Stimulated activated naive B cell treated with anti-CD40 and anti-IgM and Interleukin-4, amounts not matched to agents 10 μg/mL and 1 μg/mL and 100 μg/mL, for 72 hours (primary cell): ENCODE results near the gene TMEM35B.
"Not testable (repeated sequence)": the region's sequence is repeated elsewhere in the genome, so short reads cannot be mapped to it uniquely, and the experiment has no call there.

Source experiments
- ATAC-seq, 2 donors: fragments of 150-1000 bp; cut with Tn5 transposase; replicated peaks; 2 replicates each; pipeline ENCODE4 v1.10.0; 2021; ENCODE audit warnings: moderate library complexity in 1 of 2
- DNase-seq: peaks from one replicate; pipeline ENCODE4 v3.0.0; 2021
- H3K27ac Mint-ChIP-seq: one replicate; pipeline ENCODE4 v1.8.0; 2022; ENCODE audit warnings: mild to moderate bottlenecking, mixed read lengths
- H3K27me3 Mint-ChIP-seq, 2 donors: one replicate each; pipeline ENCODE4 v1.8.0; 2022; ENCODE audit warnings: mixed read lengths in 2 of 2
- H3K36me3 Mint-ChIP-seq, 2 donors: one replicate each; pipeline ENCODE4 v1.8.0; 2022; ENCODE audit warnings: mixed read lengths in 2 of 2, mild to moderate bottlenecking in 1 of 2
- H3K4me1 Mint-ChIP-seq, 2 donors: one replicate each; pipeline ENCODE4 v1.8.0; 2022; ENCODE audit warnings: mixed read lengths in 2 of 2, mild to moderate bottlenecking in 1 of 2
- H3K4me3 Mint-ChIP-seq, 2 donors: one replicate each; pipeline ENCODE4 v1.8.0; 2022; ENCODE audit warnings: mild to moderate bottlenecking in 2 of 2, mixed read lengths in 2 of 2, moderate library complexity in 1 of 2
- H3K9me3 Mint-ChIP-seq, 2 donors: one replicate each; pipeline ENCODE4 v1.8.0; 2022; ENCODE audit warnings: mixed read lengths in 2 of 2, mild to moderate bottlenecking in 1 of 2

The TMEM35B gene

DNA sequence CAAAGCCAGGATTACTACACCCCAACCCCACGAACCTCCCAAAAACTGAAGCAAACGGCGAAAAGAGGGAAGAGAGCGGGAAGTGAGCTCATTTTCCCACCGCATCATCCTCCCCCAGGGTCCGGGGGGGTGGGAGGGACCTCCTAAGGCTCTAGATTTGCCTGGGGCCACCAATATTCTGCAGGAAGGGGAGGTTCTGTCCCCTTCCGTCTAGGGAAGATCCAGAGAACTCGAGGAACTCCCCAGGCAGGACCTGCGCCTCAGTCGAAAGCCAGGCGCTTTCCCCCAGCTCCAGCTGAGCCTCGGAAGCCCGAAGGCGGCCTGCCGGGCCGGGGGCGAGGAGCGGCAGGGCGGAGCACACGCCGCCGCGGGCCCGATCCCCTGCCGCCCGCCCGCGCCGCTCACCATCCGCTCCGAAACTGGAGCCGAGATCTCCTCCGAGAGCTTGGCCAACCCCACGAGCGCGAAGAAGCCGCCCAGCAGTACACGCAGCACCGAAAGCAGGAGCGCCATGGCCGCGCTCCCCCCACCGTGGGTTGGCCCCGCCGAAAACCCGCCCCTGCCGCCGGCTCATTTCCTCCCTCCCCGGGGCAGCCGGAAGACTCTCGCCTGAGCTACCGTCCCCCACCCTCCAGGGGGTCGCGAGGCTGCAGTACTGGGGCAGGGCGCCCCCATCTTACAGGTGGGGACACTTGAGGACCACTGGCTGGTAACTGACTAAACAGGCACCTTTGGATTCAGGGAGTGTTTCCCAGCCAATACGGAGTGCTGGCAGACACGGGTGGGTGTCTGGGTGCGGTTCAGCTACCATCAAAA lies at the start of gene TMEM35B:
Gene TMEM35B (minus strand): TSS at position 555 of the 816 bp plus-strand sequence. CDS start 42 bp downstream, at position 513.
- peaks cover 9 to 26% of the 10 kb centered on the region in 2 donors for H3K36me3 Mint-ChIP-seq
- ATAC-seq (peak; percentile 84 to 87), DNase-seq (peak; percentile 69)
- H3K27me3 Mint-ChIP-seq = no peaks in the 10 kb centered on the region
- H3K27ac Mint-ChIP-seq = peak within 1 kb of the TSS; percentile 97
- peak within 1 kb of the TSS; percentile 92 for H3K4me3 Mint-ChIP-seq
- H3K9me3 Mint-ChIP-seq = no peaks in the 10 kb centered on the region
- H3K4me1 Mint-ChIP-seq = peaks cover 30 to 47% of the 10 kb centered on the region in 2 donors

DNA sequence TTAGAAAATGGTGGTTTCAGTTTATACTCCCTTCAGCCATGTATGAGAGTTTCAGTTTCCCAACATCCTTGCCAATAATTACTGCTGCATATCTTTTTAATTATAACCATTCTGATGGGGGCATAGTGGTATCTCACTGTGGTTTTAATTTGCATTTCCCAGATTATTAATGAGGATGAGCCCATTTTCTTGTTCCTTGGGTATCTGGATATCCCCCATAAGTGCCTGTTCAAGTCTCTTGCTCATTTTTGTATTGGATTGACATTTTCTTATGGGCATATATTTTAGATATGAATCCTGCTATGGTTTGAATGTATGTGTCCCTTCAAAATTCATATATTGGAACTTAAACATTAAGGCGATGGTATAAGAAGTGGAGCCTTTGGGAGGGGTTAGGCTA lies 48.2 kb upstream of the TMEM35B start:
- H3K4me3 Mint-ChIP-seq = no peak overlapping the region
- no peaks in the 10 kb centered on the region for H3K9me3 Mint-ChIP-seq
- DNase-seq = no peak
- H3K27ac Mint-ChIP-seq = no peak overlapping the region
- peaks cover 5 to 19% of the 10 kb centered on the region in 2 donors for H3K4me1 Mint-ChIP-seq
- no peak for ATAC-seq
- no peaks in the 10 kb centered on the region for H3K27me3 Mint-ChIP-seq
- H3K36me3 Mint-ChIP-seq = peaks cover 8 to 20% of the 10 kb centered on the region in 2 donors

DNA sequence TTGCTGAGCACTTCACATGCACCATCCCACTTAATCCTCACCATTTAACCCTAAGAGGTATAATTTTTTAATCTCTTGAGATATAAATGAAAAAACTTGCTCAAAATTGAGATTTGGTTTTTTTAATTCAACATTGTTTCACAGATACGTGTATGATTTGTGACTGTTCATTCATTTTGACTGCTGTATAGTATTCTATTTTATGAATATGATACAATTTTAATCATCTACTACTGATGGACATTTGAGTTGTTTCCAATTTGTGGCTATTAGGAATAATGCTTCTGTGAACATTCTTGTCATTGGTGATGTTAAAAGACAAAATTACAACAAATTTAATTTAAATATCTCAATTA lies 47.2 kb upstream of the TMEM35B start:
- peaks cover 8 to 25% of the 10 kb centered on the region in 2 donors for H3K4me1 Mint-ChIP-seq
- H3K9me3 Mint-ChIP-seq = peaks cover 0 to 3% of the 10 kb centered on the region in 2 donors
- peak overlapping the region; percentile 21 to 100 for H3K4me3 Mint-ChIP-seq
- no peak overlapping the region for H3K27ac Mint-ChIP-seq
- ATAC-seq = no peak
- H3K27me3 Mint-ChIP-seq = no peaks in the 10 kb centered on the region
- peaks cover 12 to 26% of the 10 kb centered on the region in 2 donors for H3K36me3 Mint-ChIP-seq
- DNase-seq = no peak

DNA sequence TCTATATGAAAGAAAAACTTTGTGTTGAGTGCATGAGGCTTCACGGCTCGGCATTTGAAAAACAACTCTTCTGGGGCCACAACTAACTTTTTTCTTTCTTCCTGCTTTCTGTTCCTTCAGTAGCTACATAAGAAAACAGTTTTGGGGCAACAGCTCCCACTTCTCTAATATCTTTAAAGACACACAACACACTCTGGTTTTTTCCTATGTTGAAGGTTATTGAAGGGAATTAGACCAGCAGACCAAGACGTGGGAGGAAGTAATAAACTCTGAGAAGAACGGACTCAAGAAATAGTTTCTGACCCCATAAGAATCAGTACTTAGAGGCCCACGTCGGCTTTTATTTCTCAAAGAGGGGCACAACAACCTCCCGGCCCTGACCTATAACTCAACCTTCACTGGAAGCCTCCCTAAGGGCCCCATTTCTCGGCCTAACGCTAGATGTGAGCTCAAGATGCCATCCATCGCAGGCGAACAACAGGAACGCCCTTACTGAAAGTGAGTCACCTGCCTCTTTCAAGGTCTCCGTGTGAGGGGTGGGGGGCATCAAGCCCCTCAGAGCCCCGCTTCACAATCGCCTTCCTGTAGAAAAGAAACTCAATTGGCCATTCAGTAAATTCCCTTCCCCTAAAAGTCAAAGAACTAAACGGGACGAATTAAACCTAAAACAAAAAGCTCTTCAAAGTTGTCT lies 45.8 kb upstream of the TMEM35B start:
- Mint-ChIP-seq H3K36me3 (peaks cover 21 to 34% of the 10 kb centered on the region in 2 donors), H3K4me3 (peak overlapping the region; percentile 100), H3K27me3 (no peaks in the 10 kb centered on the region)

DNA sequence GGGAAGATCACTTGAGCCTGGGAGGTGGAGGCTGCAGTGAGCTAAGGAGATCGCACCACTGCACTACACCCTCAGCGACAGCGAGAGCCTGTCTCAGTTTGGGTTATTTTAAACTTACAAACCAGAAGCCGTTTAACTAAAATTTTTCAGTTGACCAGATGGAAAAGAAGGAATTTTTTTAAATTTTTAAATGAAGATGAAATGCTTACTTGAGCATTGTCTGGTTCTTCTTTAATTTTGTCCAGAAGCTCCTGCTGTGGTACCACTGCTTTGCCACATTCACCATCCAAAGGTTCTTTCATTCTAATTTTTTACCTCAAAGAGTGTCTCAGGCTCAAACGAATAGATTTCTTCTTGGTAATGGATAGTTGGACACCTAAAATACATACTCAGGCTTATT lies 45.2 kb upstream of the TMEM35B start:
- Mint-ChIP-seq H3K27me3 (no peaks in the 10 kb centered on the region), H3K27ac (peak overlapping the region; percentile 99), H3K4me3 (peak overlapping the region; percentile 100), H3K4me1 (peaks cover 17 to 41% of the 10 kb centered on the region in 2 donors), H3K36me3 (peaks cover 24 to 39% of the 10 kb centered on the region in 2 donors), H3K9me3 (peaks cover 0 to 3% of the 10 kb centered on the region in 2 donors)
- ATAC-seq = peak in 1 of 2 donors; percentile 6
- DNase-seq = no peak

More for the DNA sequence above, 45.8 kb upstream of the TMEM35B start:
- DNase-seq (peak; percentile 54), ATAC-seq (peak; percentile 75 to 82)
- Mint-ChIP-seq H3K4me1 (peaks cover 15 to 35% of the 10 kb centered on the region in 2 donors), H3K9me3 (peaks cover 0 to 3% of the 10 kb centered on the region in 2 donors), H3K27ac (peak overlapping the region; percentile 99)

DNA sequence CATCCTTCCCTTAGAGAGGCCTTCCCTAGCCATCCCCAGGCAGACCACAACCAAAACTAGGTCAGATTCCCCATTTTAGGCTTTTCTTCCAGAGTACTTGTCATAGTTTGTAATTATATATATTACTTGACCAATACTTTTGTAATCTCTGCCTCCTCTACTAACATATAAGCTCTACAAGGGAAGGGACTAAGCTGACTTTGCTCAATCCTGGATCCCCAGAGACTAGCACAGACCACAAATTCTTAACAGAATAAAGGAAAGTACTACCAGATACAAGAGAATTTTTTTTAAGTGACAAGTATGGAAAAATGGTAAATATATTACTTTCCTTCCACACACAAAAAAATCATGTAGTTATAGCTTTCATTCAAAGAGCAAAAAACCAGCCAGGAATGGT lies 44.6 kb upstream of the TMEM35B start:
- DNase-seq (no peak), ATAC-seq (no peak)
- H3K36me3 Mint-ChIP-seq = peaks cover 24 to 39% of the 10 kb centered on the region in 2 donors
- H3K27ac Mint-ChIP-seq = peak overlapping the region; percentile 90
- H3K27me3 Mint-ChIP-seq = no peaks in the 10 kb centered on the region
- H3K4me1 Mint-ChIP-seq = peaks cover 17 to 41% of the 10 kb centered on the region in 2 donors
- peak overlapping the region; percentile 100 for H3K4me3 Mint-ChIP-seq
- peaks cover 0 to 3% of the 10 kb centered on the region in 2 donors for H3K9me3 Mint-ChIP-seq

GRCh38 chr1:35016406-35016805 lies 31.3 kb upstream of the TMEM35B start:
- peaks cover 20 to 25% of the 10 kb centered on the region in 2 donors for H3K36me3 Mint-ChIP-seq
- H3K4me3 Mint-ChIP-seq = no peak overlapping the region
- H3K27ac Mint-ChIP-seq = no peak overlapping the region
- no peak for DNase-seq
- peaks cover 0 to 2% of the 10 kb centered on the region in 2 donors for H3K4me1 Mint-ChIP-seq
- no peaks in the 10 kb centered on the region for H3K27me3 Mint-ChIP-seq
- no peaks in the 10 kb centered on the region for H3K9me3 Mint-ChIP-seq
- ATAC-seq = no peak

- DNase-seq (no peak), ATAC-seq (no peak)
- Mint-ChIP-seq H3K27ac (no peak overlapping the region), H3K4me3 (no peak overlapping the region), H3K9me3 (no peaks in the 10 kb centered on the region), H3K27me3 (no peaks in the 10 kb centered on the region), H3K36me3 (peaks cover 27 to 37% of the 10 kb centered on the region in 2 donors), H3K4me1 (peaks cover 0 to 3% of the 10 kb centered on the region in 2 donors)
These were observed 29.3 kb upstream of the TMEM35B start for GRCh38 chr1:35014486-35014885.

- Mint-ChIP-seq H3K27me3 (no peaks in the 10 kb centered on the region), H3K27ac (no peak overlapping the region), H3K4me1 (peaks cover 0 to 1% of the 10 kb centered on the region in 2 donors), H3K36me3 (peaks cover 14 to 33% of the 10 kb centered on the region in 2 donors), H3K4me3 (no peak overlapping the region), H3K9me3 (no peaks in the 10 kb centered on the region)
- ATAC-seq (no peak), DNase-seq (no peak)
These were observed 20.6 kb upstream of the TMEM35B start for GRCh38 chr1:35005711-35006110.

- H3K4me3 Mint-ChIP-seq = no peak overlapping the region
- H3K27me3 Mint-ChIP-seq = no peaks in the 10 kb centered on the region
- H3K27ac Mint-ChIP-seq = no peak overlapping the region
- DNase-seq (no peak), ATAC-seq (no peak)
- no peaks in the 10 kb centered on the region for H3K4me1 Mint-ChIP-seq
- H3K36me3 Mint-ChIP-seq = peaks cover 33 to 43% of the 10 kb centered on the region in 2 donors
- H3K9me3 Mint-ChIP-seq = no peaks in the 10 kb centered on the region
These were observed 16.6 kb upstream of the TMEM35B start for GRCh38 chr1:35001743-35002142.

DNA sequence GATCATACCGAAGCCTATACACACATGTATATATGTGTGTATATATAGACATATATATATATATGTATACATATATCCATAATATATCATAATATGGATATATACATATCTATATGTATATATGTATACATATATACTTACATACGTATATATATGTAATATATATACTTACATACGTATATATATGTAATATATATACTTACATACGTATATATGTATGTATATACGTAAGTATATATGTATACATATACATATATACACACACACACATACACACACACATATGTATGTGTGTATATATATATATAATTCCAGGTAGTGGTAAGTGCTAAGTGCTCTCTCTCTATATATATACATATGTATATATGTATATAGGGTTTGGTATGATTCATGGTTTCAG lies 9.7 kb upstream of the TMEM35B start:
- H3K4me1 Mint-ChIP-seq = peaks cover 0 to 4% of the 10 kb centered on the region in 2 donors
- no peaks in the 10 kb centered on the region for H3K9me3 Mint-ChIP-seq
- ATAC-seq (no peak), DNase-seq (no peak)
- no peaks in the 10 kb centered on the region for H3K27me3 Mint-ChIP-seq
- H3K4me3 Mint-ChIP-seq = no peak overlapping the region
- no peak overlapping the region for H3K27ac Mint-ChIP-seq
- peaks cover 31 to 46% of the 10 kb centered on the region in 2 donors for H3K36me3 Mint-ChIP-seq

GRCh38 chr1:34988581-34988980 lies 3.4 kb upstream of the TMEM35B start:
- Mint-ChIP-seq H3K4me3 (no peak overlapping the region), H3K36me3 (peaks cover 6 to 23% of the 10 kb centered on the region in 2 donors), H3K9me3 (no peaks in the 10 kb centered on the region), H3K27ac (no peak overlapping the region), H3K4me1 (peaks cover 11 to 17% of the 10 kb centered on the region in 2 donors), H3K27me3 (no peaks in the 10 kb centered on the region)
- DNase-seq (no peak), ATAC-seq (no peak)

DNA sequence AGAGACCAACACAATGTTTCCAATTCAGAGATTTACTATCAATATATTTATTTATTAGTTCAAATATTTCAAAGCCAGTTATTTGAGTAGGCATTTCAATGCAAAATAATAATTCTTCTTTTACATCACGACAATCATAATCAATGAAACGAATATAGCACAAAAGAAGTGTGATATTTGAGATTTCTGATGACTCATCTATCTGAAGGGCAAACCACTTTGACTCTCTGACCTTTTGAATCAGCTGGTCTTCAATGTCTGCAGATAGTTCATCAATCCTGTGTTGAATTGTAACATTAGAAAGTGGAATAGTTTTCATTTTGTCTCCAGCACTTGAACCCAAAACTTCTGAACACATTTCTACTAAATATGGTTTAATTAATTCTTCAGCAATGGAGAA lies 3.0 kb upstream of the TMEM35B start:
- no peaks in the 10 kb centered on the region for H3K27me3 Mint-ChIP-seq
- H3K27ac Mint-ChIP-seq = no peak overlapping the region
- ATAC-seq = no peak
- no peaks in the 10 kb centered on the region for H3K9me3 Mint-ChIP-seq
- no peak overlapping the region for H3K4me3 Mint-ChIP-seq
- H3K36me3 Mint-ChIP-seq = peaks cover 6 to 23% of the 10 kb centered on the region in 2 donors
- H3K4me1 Mint-ChIP-seq = peaks cover 14 to 21% of the 10 kb centered on the region in 2 donors
- no peak for DNase-seq

GRCh38 chr1:34987018-34987417 lies 1.9 kb upstream of the TMEM35B start:
- no peak overlapping the region for H3K27ac Mint-ChIP-seq
- H3K4me3 Mint-ChIP-seq = no peak overlapping the region
- no peaks in the 10 kb centered on the region for H3K27me3 Mint-ChIP-seq
- DNase-seq (no peak), ATAC-seq (no peak)
- peaks cover 19 to 32% of the 10 kb centered on the region in 2 donors for H3K4me1 Mint-ChIP-seq
- peaks cover 6 to 24% of the 10 kb centered on the region in 2 donors for H3K36me3 Mint-ChIP-seq
- no peaks in the 10 kb centered on the region for H3K9me3 Mint-ChIP-seq

- Mint-ChIP-seq H3K4me1 (peaks cover 26 to 43% of the 10 kb centered on the region in 2 donors), H3K36me3 (peaks cover 9 to 27% of the 10 kb centered on the region in 2 donors), H3K4me3 (peak overlapping the region; percentile 92), H3K27ac (peak overlapping the region; percentile 97)
- ATAC-seq, DNase-seq, H3K27me3 Mint-ChIP-seq, H3K9me3 Mint-ChIP-seq: not testable (repeated sequence)
These were observed 410 bp upstream of the TMEM35B start for GRCh38 chr1:34985609-34985904.
